Lower lobe of right lung (tissue), 2 donors: ENCODE measurements around the gene TAS2R41. TPM values are rescaled to one million over a fixed set of nuclear protein-coding genes. Genes with fewer than 3 reads are reported as not detected.

Experiments
- ATAC-seq, 2 donors: fragments of 200-7000 bp; cut with Tn5 transposase; one replicate each; pipeline ENCODE4 v1.9.1; 2020 to 2022; ENCODE audit warnings: mild to moderate bottlenecking in 2 of 2, moderate library complexity in 2 of 2
- DNase-seq: peaks from one replicate; pipeline ENCODE4 v3.0.0-alpha.2; 2020
- H3K27ac ChIP-seq: fragments of 200-600 bp; one replicate; pipeline ENCODE4 v1.8.0; 2022
- H3K27me3 ChIP-seq: fragments of 200-600 bp; one replicate; pipeline ENCODE4 v1.8.0; 2022; ENCODE audit warnings: low read depth
- H3K36me3 ChIP-seq: fragments of 200-600 bp; one replicate; pipeline ENCODE4 v1.8.0; 2022; ENCODE audit warnings: mild to moderate bottlenecking
- H3K4me1 ChIP-seq: fragments of 200-600 bp; one replicate; pipeline ENCODE4 v1.8.0; 2022
- H3K4me3 ChIP-seq: fragments of 200-600 bp; one replicate; pipeline ENCODE4 v1.8.0; 2022; ENCODE audit warnings: mild to moderate bottlenecking
- H3K9me3 ChIP-seq: fragments of 200-600 bp; one replicate; pipeline ENCODE4 v1.8.0; 2022
- intact Hi-C: fragments of 100-400 bp; cut with DNase I; formaldehyde crosslinking; loops from one replicate; pipeline ENCODE4 v1.11.0; 2022
- total RNA-seq: library from RNA; stranded (reverse); fragmentation: NEBNext Ultra II Directional; extraction: Animal tissue kit (Norgen Biotek cat#: 25700); gene quantifications from one replicate; pipeline ENCODE4 v1.2.1, GENCODE V29; 2021
- TF ChIP-seq, protein P1 (sequence below): fragments of 200-600 bp; IDR thresholded peaks from one replicate; pipeline ENCODE4 v1.8.0; 2022; ENCODE audit warnings: antibody characterized with exemption, mild to moderate bottlenecking
- donor health status: DM: no; HTN: yes; CAD: no; lungs with severe emphysema.

TAS2R41 gene
- total RNA-seq, 1 donor from 2014 or later: not detected

DNA sequence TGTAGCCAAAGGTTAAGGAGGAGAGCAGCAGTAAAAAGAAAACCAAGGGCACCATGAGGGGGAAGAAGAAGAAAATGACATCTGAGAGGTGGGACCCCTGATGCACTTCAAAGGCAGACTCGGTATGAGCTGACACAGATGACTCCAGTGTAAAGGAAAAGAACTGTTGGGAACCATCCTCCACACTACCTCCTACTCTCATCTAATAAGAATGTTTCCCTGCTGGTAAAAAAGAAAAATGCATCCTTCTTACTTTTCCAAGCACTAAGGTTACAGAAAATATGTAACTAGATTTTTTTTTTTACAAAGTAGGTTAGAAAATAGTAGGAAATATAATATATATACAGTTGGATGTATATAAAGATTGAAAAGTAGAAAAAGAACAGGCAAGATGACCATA lies 16.9 kb downstream of the TAS2R41 start:
- intact Hi-C loops: no loop called here
- TF ChIP-seq, protein P1, sequence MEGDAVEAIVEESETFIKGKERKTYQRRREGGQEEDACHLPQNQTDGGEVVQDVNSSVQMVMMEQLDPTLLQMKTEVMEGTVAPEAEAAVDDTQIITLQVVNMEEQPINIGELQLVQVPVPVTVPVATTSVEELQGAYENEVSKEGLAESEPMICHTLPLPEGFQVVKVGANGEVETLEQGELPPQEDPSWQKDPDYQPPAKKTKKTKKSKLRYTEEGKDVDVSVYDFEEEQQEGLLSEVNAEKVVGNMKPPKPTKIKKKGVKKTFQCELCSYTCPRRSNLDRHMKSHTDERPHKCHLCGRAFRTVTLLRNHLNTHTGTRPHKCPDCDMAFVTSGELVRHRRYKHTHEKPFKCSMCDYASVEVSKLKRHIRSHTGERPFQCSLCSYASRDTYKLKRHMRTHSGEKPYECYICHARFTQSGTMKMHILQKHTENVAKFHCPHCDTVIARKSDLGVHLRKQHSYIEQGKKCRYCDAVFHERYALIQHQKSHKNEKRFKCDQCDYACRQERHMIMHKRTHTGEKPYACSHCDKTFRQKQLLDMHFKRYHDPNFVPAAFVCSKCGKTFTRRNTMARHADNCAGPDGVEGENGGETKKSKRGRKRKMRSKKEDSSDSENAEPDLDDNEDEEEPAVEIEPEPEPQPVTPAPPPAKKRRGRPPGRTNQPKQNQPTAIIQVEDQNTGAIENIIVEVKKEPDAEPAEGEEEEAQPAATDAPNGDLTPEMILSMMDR: no peak

DNA sequence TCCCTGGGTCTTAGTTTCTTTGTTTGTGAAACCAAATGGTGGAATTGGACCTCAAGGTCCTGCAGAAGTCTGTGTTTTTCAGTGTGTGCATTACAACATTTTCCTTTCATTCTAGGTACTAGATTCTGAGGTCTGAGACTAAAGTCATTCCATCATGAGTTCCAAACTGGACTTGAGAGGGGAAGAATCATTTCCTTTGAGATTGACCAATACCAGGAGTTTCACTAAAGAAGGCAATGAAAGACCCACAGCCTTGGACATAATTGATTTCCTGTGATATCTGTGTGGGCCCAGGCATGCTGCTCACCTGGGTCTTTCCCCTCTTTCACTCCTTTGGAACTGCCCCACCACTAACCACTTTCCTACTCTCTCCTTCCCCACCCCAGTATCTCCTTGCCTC lies 18.2 kb downstream of the TAS2R41 start:
- DNase-seq (no peak), ATAC-seq (no peak)
- intact Hi-C loops: no loop called here
- H3K27ac ChIP-seq: no peak overlapping the region
- no peaks in the 10 kb centered on the region for H3K9me3 ChIP-seq
- TF ChIP-seq, protein P1: no peak
- H3K4me3 ChIP-seq: no peak overlapping the region
- peaks cover 15% of the 10 kb centered on the region for H3K4me1 ChIP-seq
- H3K36me3 ChIP-seq: no peaks in the 10 kb centered on the region
- no peaks in the 10 kb centered on the region for H3K27me3 ChIP-seq

More for the DNA sequence above, 16.9 kb downstream of the TAS2R41 start:
- no peak overlapping the region for H3K4me3 ChIP-seq
- H3K27ac ChIP-seq: no peak overlapping the region
- H3K27me3 ChIP-seq: no peaks in the 10 kb centered on the region
- ATAC-seq (no peak), DNase-seq (no peak)
- H3K4me1 ChIP-seq: peaks cover 9% of the 10 kb centered on the region
- H3K36me3 ChIP-seq: no peaks in the 10 kb centered on the region
- H3K9me3 ChIP-seq: no peaks in the 10 kb centered on the region

DNA sequence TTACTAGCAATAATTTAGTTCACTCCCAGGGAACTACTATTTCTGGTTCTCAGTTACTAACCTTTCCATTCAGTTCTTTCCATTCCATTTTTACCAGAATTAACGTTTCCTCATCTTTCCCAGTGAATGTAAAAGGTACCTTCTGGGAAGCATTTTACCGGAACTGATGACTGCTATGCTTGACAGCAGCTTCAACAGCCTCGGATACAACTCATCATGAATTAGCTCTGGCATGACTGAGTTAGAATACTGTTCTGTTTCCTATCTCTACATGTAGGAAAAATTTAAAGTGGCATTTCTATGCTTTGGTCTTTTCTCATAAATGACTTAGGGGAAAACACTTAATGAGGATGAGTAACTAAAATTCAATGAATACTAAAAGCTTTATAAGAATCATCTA lies 18.6 kb downstream of the TAS2R41 start:
- TF ChIP-seq, protein P1: no peak
- Histone ChIP-seq H3K4me1 (peaks cover 15% of the 10 kb centered on the region), H3K4me3 (no peak overlapping the region), H3K9me3 (no peaks in the 10 kb centered on the region), H3K27me3 (no peaks in the 10 kb centered on the region), H3K36me3 (no peaks in the 10 kb centered on the region), H3K27ac (no peak overlapping the region)
- no peak for ATAC-seq
- intact Hi-C loops: no loop called here
- DNase-seq: no peak

DNA sequence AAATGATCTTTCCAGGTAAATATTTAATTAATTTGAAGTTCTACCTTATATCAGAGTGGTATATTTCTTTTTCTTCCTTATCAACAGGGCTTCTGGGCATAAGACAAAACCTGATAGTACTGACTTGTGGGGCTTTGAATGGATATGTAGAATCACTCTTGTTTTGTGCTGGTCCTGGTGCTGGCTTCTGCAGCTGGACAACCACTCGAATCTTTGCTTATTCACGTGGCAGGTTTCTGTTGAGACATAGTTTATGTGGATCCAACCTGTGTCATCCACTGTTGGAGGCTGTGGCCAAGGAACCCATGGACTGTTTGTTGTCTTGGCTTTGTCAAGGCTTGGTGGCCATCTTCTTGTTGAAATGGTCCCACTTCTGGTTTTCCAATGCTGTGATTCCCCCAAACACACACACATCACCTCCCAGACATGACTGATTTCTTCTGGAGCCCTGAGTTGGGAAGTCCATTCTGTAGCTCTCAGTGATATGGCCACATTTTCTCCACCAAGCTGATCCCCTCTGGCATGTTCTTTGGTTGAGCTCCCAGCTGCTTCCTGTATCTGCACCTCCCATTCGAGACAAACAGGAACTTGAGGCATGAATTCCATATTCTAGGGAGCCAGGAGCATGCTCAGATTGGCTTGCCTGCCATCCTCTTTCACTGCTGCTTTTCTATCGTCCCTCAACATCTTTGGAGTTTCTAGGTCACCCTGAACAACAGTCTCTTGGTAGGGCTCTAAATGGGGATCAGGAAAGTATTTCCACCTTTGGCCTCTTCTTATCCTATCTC lies 19.5 kb downstream of the TAS2R41 start:
- Histone ChIP-seq H3K27ac (no peak overlapping the region), H3K36me3 (no peaks in the 10 kb centered on the region), H3K9me3 (no peaks in the 10 kb centered on the region), H3K4me3 (no peak overlapping the region), H3K4me1 (peaks cover 10% of the 10 kb centered on the region), H3K27me3 (no peaks in the 10 kb centered on the region)
- TF ChIP-seq, protein P1: no peak
- ATAC-seq (no peak), DNase-seq (no peak)
- intact Hi-C loops: no loop called here

DNA sequence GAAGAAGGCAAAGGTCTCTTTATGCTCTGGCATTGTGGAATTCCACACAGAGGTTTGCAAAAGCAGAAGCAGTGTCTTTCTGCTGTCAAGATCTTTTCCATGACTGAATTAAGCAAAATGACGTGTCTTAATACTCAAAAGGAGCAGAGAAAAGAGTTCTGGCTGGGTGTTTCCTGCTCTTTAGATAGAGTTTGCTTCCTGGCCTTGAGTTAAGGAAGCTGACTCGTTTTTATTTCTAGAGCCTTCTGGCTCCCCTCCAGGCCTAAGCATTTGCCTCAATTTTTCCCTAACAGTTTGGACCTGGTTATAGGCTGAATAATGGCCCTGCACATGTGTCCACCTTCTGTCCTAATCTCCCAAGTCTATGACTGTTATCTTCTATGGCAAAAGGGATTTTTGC lies 21.6 kb downstream of the TAS2R41 start:
- Histone ChIP-seq H3K4me1 (peaks cover 10% of the 10 kb centered on the region), H3K36me3 (no peaks in the 10 kb centered on the region), H3K27ac (peak overlapping the region; percentile 60), H3K4me3 (no peak overlapping the region), H3K27me3 (no peaks in the 10 kb centered on the region), H3K9me3 (no peaks in the 10 kb centered on the region)
- TF ChIP-seq, protein P1: no peak
- ATAC-seq (peak; percentile 13 to 14), DNase-seq (no peak)
- intact Hi-C loops: no loop called here
